ENCODE measurements around the gene HDAC4. TPM values are rescaled to one million over a fixed set of nuclear protein-coding genes. Genes with fewer than 3 reads are reported as not detected.

Gene HDAC4
- polyA plus RNA-seq, 1 experiment, result 4.4 TPM

DNA sequence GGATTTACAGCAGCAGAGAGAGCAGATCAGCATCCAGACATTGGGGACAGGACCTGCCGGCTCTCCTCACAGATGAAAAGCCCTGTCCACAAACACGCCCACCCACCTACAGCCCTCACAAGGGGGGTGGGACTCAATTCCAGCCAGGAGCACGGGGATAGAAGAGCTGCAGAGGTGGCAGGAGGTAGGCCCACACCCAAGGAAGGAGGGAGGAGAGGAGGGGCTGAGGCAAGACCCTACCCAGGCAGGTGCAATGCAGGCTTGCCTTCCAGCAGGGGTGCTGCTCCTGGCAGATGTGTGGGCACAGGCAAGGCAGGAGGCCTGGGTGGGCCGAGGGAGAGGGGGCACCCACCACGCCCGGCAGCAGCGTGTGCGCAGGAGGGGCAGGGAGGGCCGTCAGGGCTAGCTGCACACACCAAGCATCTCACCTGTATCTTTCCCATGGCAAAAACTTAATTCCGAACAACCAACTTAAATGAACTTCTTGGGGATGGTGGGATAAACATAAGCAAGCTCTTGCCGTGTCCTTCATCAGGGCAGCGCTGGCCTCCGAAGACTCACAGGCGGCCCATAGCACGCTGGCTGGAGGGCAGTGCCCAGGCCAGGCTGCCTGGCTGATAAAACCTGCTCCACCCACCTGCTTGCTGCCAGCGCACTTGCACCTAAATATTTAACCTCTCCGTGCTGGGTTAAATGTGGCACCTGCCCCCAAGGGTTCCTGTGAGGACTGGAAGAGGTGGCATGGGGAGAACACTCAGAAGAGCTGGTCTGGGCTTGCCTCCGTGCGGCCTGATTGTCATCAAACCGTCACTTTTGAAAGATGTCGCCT is 219.5 kb downstream of the HDAC4 start:
- TF ChIP-seq, protein P1, sequence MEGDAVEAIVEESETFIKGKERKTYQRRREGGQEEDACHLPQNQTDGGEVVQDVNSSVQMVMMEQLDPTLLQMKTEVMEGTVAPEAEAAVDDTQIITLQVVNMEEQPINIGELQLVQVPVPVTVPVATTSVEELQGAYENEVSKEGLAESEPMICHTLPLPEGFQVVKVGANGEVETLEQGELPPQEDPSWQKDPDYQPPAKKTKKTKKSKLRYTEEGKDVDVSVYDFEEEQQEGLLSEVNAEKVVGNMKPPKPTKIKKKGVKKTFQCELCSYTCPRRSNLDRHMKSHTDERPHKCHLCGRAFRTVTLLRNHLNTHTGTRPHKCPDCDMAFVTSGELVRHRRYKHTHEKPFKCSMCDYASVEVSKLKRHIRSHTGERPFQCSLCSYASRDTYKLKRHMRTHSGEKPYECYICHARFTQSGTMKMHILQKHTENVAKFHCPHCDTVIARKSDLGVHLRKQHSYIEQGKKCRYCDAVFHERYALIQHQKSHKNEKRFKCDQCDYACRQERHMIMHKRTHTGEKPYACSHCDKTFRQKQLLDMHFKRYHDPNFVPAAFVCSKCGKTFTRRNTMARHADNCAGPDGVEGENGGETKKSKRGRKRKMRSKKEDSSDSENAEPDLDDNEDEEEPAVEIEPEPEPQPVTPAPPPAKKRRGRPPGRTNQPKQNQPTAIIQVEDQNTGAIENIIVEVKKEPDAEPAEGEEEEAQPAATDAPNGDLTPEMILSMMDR (IDR thresholded peaks at IDR 0.05; ENCODE audit: insufficient read depth, low read depth, low read length), result no peak
- Histone ChIP-seq H3K36me3 (ENCODE audit: control insufficient read depth, insufficient read depth, low read length) (no peaks in the 10 kb centered on the region; the same call in 1 of the 2 replicates), H3K4me3 (ENCODE audit: low read depth, low read length) (no peak overlapping the region), H3K27me3 (ENCODE audit: control insufficient read depth, insufficient read depth, low read length) (no peaks in the 10 kb centered on the region)
- DNase-seq (ENCODE audit: low read depth), result no peak
- CTCF ChIA-PET, result no interaction called here
- POLR2A ChIA-PET, result no interaction called here

DNA sequence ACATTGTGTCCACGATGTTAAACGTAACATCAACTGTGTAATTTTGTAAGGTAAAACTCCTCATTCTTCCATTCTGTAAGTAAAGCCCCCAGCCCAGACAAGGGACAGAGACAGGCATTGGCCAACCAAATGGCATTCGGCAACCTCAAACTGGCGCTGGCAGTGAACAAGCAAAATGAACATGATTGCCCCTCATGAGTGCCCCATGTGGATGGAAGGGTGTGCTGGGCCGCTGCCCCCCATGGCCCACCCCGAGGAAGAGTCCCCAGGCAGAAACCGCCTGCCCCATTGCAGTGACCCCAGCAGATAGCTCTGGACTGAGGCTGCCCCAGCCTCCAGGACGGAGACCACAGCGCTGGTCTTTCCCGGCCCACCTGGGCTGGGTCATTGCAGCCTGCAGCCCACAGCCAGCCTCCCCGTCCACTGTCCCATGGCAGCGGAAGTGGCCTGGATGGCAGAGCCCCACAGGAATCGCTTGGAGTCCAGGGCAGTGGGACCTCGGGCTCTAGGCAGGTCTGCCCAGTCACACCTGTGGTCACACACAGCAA is 220.2 kb downstream of the HDAC4 start:
- TF ChIP-seq, protein P1 (IDR thresholded peaks at IDR 0.05; ENCODE audit: insufficient read depth, low read depth, low read length), result no peak
- no peak for DNase-seq (ENCODE audit: low read depth)
- ChIA-PET POLR2A (no interaction called here), CTCF (no interaction called here)
- H3K36me3 ChIP-seq (ENCODE audit: control insufficient read depth, insufficient read depth, low read length), result no peaks in the 10 kb centered on the region; the same call in 1 of the 2 replicates
- no peak overlapping the region for H3K4me3 ChIP-seq (ENCODE audit: low read depth, low read length)
- no peaks in the 10 kb centered on the region for H3K27me3 ChIP-seq (ENCODE audit: control insufficient read depth, insufficient read depth, low read length)

DNA sequence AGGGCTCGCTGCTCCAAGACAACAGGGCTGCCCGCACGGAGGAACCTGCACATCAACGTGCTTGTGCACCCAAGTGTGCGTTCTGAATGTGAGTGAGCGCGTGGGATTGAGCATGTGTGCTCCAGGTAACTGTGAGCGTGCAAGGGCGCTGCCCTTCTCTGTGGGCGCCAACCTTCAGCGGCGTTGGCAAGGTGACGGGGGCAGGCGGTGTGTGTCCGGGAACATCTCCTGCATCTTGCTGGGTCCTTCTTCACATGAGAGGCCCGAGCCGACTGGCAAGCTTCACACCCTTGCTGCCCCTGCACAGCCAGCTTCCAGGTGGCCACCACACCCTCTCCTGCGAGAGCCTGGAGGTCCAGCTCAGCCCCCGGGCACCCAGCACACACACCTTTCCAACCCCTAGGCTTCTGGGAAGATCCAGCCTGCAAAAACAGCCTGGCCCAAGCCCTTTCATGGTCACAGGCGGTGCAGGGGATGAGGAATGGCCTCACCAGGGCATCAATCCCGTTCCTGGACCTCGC is 220.9 kb downstream of the HDAC4 start:
- CTCF ChIA-PET, result no interaction called here

DNA sequence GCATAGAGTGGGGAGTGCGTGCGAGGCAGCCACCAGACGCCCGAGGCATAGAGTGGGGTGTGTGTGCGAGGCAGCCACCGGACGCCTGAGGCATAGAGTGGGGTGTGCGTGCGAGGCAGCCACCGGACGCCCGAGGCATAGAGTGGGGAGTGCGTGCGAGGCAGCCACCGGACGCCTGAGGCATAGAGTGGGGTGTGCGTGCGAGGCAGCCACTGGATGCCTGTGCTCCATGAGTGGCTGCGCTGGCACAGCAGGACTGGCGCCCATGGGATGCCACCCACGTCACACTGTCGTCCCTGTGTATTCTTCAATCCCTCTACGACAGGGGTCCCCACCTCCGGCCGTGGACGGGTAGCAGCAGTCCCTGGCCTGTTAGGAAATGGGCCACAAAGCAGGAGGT is 221.9 kb downstream of the HDAC4 start:
- Histone ChIP-seq H3K27me3 (ENCODE audit: control insufficient read depth, insufficient read depth, low read length) (no peaks in the 10 kb centered on the region), H3K36me3 (ENCODE audit: control insufficient read depth, insufficient read depth, low read length) (no peaks in the 10 kb centered on the region), H3K4me3 (ENCODE audit: low read depth, low read length) (no peak overlapping the region)
- TF ChIP-seq, protein P1 (IDR thresholded peaks at IDR 0.05; ENCODE audit: insufficient read depth, low read depth, low read length), result no peak
- ChIA-PET POLR2A (no interaction called here), CTCF (no interaction called here)
- DNase-seq (ENCODE audit: low read depth), result no peak

More for the DNA sequence above, 220.9 kb downstream of the HDAC4 start:
- no peak for DNase-seq (ENCODE audit: low read depth)
- TF ChIP-seq, protein P1 (IDR thresholded peaks at IDR 0.05; ENCODE audit: insufficient read depth, low read depth, low read length), result no peak
- H3K4me3 ChIP-seq (ENCODE audit: low read depth, low read length), result no peak overlapping the region
- no peaks in the 10 kb centered on the region for H3K36me3 ChIP-seq (ENCODE audit: control insufficient read depth, insufficient read depth, low read length)
- POLR2A ChIA-PET, result no interaction called here
- no peaks in the 10 kb centered on the region for H3K27me3 ChIP-seq (ENCODE audit: control insufficient read depth, insufficient read depth, low read length)

DNA sequence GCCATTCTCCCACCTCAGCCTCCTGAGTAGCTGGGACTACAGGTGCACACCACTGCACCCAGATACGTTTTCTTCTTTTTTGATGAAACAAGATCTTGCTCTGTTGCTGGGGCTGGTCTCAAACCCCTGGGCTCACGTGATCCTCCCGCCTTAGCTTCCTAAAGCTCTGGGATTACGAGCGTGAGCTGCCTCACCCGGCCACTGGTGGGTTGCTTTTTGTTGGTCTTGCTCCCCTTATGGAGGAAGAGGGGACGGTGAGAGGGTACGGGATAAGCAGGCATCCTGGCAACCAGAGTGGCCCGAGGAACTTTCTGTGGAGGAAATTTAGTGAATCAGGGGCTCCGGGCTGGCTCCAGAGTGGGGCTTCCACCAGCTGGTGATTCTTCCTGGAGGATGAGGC is 222.3 kb downstream of the HDAC4 start:
- TF ChIP-seq, protein P1 (IDR thresholded peaks at IDR 0.05; ENCODE audit: insufficient read depth, low read depth, low read length), result no peak
- ChIA-PET POLR2A (no interaction called here), CTCF (no interaction called here)
- Histone ChIP-seq H3K4me3 (ENCODE audit: low read depth, low read length) (no peak overlapping the region), H3K27me3 (ENCODE audit: control insufficient read depth, insufficient read depth, low read length) (no peaks in the 10 kb centered on the region), H3K36me3 (ENCODE audit: control insufficient read depth, insufficient read depth, low read length) (no peaks in the 10 kb centered on the region)
- DNase-seq (ENCODE audit: low read depth), result no peak
